ENCODE results near the gene EDRF1. TPM values are rescaled to one million over a fixed set of nuclear protein-coding genes. Genes with fewer than 3 reads are reported as not detected.

Gene EDRF1
- total and polyA plus RNA-seq, 10 of the 15 experiments (the other 5 are each of a cell fraction or from before 2014, with no cell fraction given): 16.8 to 99.7 (median 42.9) TPM

- TF ChIP-seq WRNIP1 (IDR thresholded peaks at IDR 0.05; ENCODE audit: borderline replicate concordance, low read depth, low read length): no peak
- no peak for TF ChIP-seq BHLHE40 (IDR thresholded peaks at IDR 0.05; ENCODE audit: borderline replicate concordance in 1 of 2, low read depth in 2 of 2, low read length in 1 of 2)
- TF ChIP-seq PAX5 (IDR thresholded peaks at IDR 0.05; ENCODE audit: borderline replicate concordance, low read depth, low read length): no peak
- TF ChIP-seq, protein P1, sequence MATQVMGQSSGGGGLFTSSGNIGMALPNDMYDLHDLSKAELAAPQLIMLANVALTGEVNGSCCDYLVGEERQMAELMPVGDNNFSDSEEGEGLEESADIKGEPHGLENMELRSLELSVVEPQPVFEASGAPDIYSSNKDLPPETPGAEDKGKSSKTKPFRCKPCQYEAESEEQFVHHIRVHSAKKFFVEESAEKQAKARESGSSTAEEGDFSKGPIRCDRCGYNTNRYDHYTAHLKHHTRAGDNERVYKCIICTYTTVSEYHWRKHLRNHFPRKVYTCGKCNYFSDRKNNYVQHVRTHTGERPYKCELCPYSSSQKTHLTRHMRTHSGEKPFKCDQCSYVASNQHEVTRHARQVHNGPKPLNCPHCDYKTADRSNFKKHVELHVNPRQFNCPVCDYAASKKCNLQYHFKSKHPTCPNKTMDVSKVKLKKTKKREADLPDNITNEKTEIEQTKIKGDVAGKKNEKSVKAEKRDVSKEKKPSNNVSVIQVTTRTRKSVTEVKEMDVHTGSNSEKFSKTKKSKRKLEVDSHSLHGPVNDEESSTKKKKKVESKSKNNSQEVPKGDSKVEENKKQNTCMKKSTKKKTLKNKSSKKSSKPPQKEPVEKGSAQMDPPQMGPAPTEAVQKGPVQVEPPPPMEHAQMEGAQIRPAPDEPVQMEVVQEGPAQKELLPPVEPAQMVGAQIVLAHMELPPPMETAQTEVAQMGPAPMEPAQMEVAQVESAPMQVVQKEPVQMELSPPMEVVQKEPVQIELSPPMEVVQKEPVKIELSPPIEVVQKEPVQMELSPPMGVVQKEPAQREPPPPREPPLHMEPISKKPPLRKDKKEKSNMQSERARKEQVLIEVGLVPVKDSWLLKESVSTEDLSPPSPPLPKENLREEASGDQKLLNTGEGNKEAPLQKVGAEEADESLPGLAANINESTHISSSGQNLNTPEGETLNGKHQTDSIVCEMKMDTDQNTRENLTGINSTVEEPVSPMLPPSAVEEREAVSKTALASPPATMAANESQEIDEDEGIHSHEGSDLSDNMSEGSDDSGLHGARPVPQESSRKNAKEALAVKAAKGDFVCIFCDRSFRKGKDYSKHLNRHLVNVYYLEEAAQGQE (IDR thresholded peaks at IDR 0.05; ENCODE audit: low read depth, low read length): no peak
- no peak for TF ChIP-seq CBX3 (IDR thresholded peaks at IDR 0.05; ENCODE audit: borderline replicate concordance, low read depth)
- peak; percentile 64 for TF ChIP-seq PBX3 (IDR thresholded peaks at IDR 0.05; ENCODE audit: insufficient replicate concordance, low read depth, low read length)
- peak; percentile 66; the same call in 1 of the 2 replicates for TF ChIP-seq CREB1 (IDR thresholded peaks at IDR 0.05; ENCODE audit: low read depth)
- TF ChIP-seq HDAC6 (IDR thresholded peaks at IDR 0.05; ENCODE audit: unreplicated experiment): no peak
- TF ChIP-seq SMARCA5 (IDR thresholded peaks at IDR 0.05): no peak
- TF ChIP-seq TCF12 (IDR thresholded peaks at IDR 0.05; ENCODE audit: low read depth, low read length): no peak
- peak; percentile 33; the same call in 1 of the 2 replicates for TF ChIP-seq RAD21 (IDR thresholded peaks at IDR 0.05; ENCODE audit: insufficient read depth, low read depth, low read length)
- no peak for TF ChIP-seq NRF1 (conservative IDR thresholded peaks at IDR 0.05; ENCODE audit: low read depth, low read length)
- no peak for TF ChIP-seq EZH2 (IDR thresholded peaks at IDR 0.05; ENCODE audit: borderline replicate concordance, control insufficient read depth, low read depth, low read length)
- TF ChIP-seq RB1 (IDR thresholded peaks at IDR 0.05; ENCODE audit: borderline replicate concordance): no peak
- TF ChIP-seq TAF1 (IDR thresholded peaks at IDR 0.05; ENCODE audit: borderline replicate concordance, low read depth, low read length): no peak
- TF ChIP-seq IRF4 (IDR thresholded peaks at IDR 0.05; ENCODE audit: low read depth, low read length): no peak
- TF ChIP-seq MEF2B (IDR thresholded peaks at IDR 0.05; ENCODE audit: partially characterized antibody, poor library complexity, severe bottlenecking): no peak
- no peak for TF ChIP-seq POLR2AphosphoS5 (IDR thresholded peaks at IDR 0.05; ENCODE audit: low read length)
- TF ChIP-seq SMC3 (IDR thresholded peaks at IDR 0.05; ENCODE audit: borderline replicate concordance, low read length): no peak
- peak; percentile 62 for TF ChIP-seq ATF7 (IDR thresholded peaks at IDR 0.05; ENCODE audit: low read depth)
- TF ChIP-seq BRCA1 (IDR thresholded peaks at IDR 0.05; ENCODE audit: low read depth, low read length): no peak
- TF ChIP-seq NFXL1 (IDR thresholded peaks at IDR 0.05; ENCODE audit: borderline replicate concordance): no peak
- no peak for TF ChIP-seq LARP7 (IDR thresholded peaks at IDR 0.05)
- TF ChIP-seq CREM (IDR thresholded peaks at IDR 0.05; ENCODE audit: low read depth): peak; percentile 71
- TF ChIP-seq CEBPZ (IDR thresholded peaks at IDR 0.05; ENCODE audit: low read depth, low read length): no peak
Measured at GRCh38 chr10:125783957-125784356, 64.4 kb downstream of the EDRF1 start (continued).

All from GM12878 (cell line).